ENCODE results near the gene DGCR8.

Gene DGCR8

GRCh38 chr22:20058989-20059770, 20.9 kb upstream of the DGCR8 start:
- no peak overlapping the region for H3K9ac ChIP-seq (ENCODE audit: low read length)

GRCh38 chr22:20060700-20061480, 19.2 kb upstream of the DGCR8 start:
- Histone ChIP-seq H3K4me2 (ENCODE audit: low read length) (no peak overlapping the region), H3K36me3 (replicated peaks; ENCODE audit: low read depth, low read length) (peaks cover 8% of the 10 kb centered on the region), H3K27ac (ENCODE audit: low read length) (no peak overlapping the region), H3K4me3 (ENCODE audit: low read length) (no peak overlapping the region), H4K20me1 (ENCODE audit: insufficient read depth, low read length) (0 out of 2 replicates have a peak, but pooled peaks cover 3% of the 10 kb centered on the region), H3K4me1 (ENCODE audit: low read length) (no peaks in the 10 kb centered on the region), H3K9me3 (ENCODE audit: insufficient read depth, low read length) (no peaks in the 10 kb centered on the region), H3K79me2 (ENCODE audit: low read length) (no peaks in the 10 kb centered on the region), H3K9ac (ENCODE audit: low read length) (no peak overlapping the region), H3K27me3 (ENCODE audit: low read depth, low read length) (no peaks in the 10 kb centered on the region), H2AFZ (ENCODE audit: low read depth, low read length) (no peak overlapping the region)
- TF ChIP-seq EZH2phosphoT487 (IDR thresholded peaks at IDR 0.05; ENCODE audit: low read depth) (no peak), CTCF (IDR thresholded peaks at IDR 0.05; ENCODE audit: low read depth, low read length) (peak; percentile 45)

More at GRCh38 chr22:20058989-20059770, 20.9 kb upstream of the DGCR8 start:
- Histone ChIP-seq H2AFZ (ENCODE audit: low read depth, low read length) (no peak overlapping the region), H3K27ac (ENCODE audit: low read length) (no peak overlapping the region), H3K9me3 (ENCODE audit: insufficient read depth, low read length) (no peaks in the 10 kb centered on the region), H3K79me2 (ENCODE audit: low read length) (no peaks in the 10 kb centered on the region), H3K4me2 (ENCODE audit: low read length) (no peak overlapping the region), H3K27me3 (ENCODE audit: low read depth, low read length) (no peaks in the 10 kb centered on the region), H4K20me1 (ENCODE audit: insufficient read depth, low read length) (0 out of 2 replicates have a peak, but pooled peaks cover 3% of the 10 kb centered on the region), H3K36me3 (replicated peaks; ENCODE audit: low read depth, low read length) (peaks cover 6% of the 10 kb centered on the region), H3K4me1 (ENCODE audit: low read length) (no peaks in the 10 kb centered on the region), H3K4me3 (ENCODE audit: low read length) (no peak overlapping the region)
- no peak for TF ChIP-seq EZH2phosphoT487 (IDR thresholded peaks at IDR 0.05; ENCODE audit: low read depth)
- no peak for TF ChIP-seq CTCF (IDR thresholded peaks at IDR 0.05; ENCODE audit: low read depth, low read length)

GRCh38 chr22:20061481-20061861, 18.6 kb upstream of the DGCR8 start:
- no peak for TF ChIP-seq CTCF (IDR thresholded peaks at IDR 0.05; ENCODE audit: low read depth, low read length)
- no peak for TF ChIP-seq EZH2phosphoT487 (IDR thresholded peaks at IDR 0.05; ENCODE audit: low read depth)
- Histone ChIP-seq H3K79me2 (ENCODE audit: low read length) (no peaks in the 10 kb centered on the region), H3K36me3 (replicated peaks; ENCODE audit: low read depth, low read length) (peaks cover 8% of the 10 kb centered on the region), H3K9me3 (ENCODE audit: insufficient read depth, low read length) (no peaks in the 10 kb centered on the region), H3K27me3 (ENCODE audit: low read depth, low read length) (no peaks in the 10 kb centered on the region), H3K4me1 (ENCODE audit: low read length) (no peaks in the 10 kb centered on the region; the same call in 1 of the 2 replicates), H3K4me3 (ENCODE audit: low read length) (no peak overlapping the region), H2AFZ (ENCODE audit: low read depth, low read length) (no peak overlapping the region), H3K4me2 (ENCODE audit: low read length) (no peak overlapping the region), H3K9ac (ENCODE audit: low read length) (no peak overlapping the region), H3K27ac (ENCODE audit: low read length) (no peak overlapping the region), H4K20me1 (ENCODE audit: insufficient read depth, low read length) (0 out of 2 replicates have a peak, but pooled peaks cover 3% of the 10 kb centered on the region)

Measured in OCI-LY3 (cell line).